HG02884 (cell line): ENCODE results near the gene TSPEAR.
"Not testable (repeated sequence)": the region's sequence is repeated elsewhere in the genome, so short reads cannot be mapped to it uniquely, and the experiment has no call there.

Experiments used
- ATAC-seq: cut with Tn5 transposase; IDR thresholded peaks from one replicate; pipeline ENCODE4 v1.9.1; 2021; ENCODE audit warnings: mild to moderate bottlenecking, moderate library complexity; ENCODE audit not compliant: unreplicated experiment

TSPEAR gene

GRCh38 chr21:44636209-44637017, 75.0 kb downstream of the TSPEAR start:
- ATAC-seq: no peak

DNA sequence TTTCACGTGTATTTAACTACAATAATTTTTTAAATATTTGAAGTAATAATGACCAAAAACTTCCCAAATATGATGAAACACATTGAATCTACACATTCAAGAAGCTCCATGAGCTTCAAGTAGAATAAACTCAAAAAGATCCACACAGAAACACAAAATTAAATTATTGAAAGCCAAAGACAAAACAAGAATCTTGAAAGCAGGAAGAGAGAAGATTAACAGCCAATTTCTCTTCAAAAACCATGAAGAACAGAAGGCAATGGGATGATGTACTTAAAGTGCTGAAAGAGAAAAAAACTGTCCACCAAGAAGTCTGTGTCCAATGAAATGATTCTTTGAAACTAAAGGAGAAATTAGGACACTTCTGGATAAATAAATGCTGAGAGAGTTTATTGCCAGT, 79.3 kb downstream of the TSPEAR start:
- ATAC-seq: no peak

DNA sequence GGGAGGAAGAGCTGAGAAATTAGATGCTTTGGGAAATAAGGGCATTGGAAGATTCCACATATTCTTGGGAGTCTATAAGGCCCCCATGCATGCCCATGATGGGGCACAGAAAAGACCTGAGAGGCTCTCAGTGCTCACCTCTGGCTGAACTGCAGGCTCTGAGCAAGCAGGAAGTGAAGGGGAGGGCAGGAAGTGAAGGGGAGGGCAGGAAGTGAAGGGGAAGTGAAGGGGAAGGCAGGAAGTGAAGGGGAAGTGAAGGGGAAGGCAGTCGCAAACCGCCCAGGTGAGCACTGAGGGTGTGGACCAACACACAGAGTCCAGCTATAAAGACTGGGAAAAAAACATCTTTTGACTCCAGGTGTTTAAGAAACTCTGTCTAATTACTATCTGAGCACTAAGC, 80.9 kb downstream of the TSPEAR start:
- no peak for ATAC-seq

DNA sequence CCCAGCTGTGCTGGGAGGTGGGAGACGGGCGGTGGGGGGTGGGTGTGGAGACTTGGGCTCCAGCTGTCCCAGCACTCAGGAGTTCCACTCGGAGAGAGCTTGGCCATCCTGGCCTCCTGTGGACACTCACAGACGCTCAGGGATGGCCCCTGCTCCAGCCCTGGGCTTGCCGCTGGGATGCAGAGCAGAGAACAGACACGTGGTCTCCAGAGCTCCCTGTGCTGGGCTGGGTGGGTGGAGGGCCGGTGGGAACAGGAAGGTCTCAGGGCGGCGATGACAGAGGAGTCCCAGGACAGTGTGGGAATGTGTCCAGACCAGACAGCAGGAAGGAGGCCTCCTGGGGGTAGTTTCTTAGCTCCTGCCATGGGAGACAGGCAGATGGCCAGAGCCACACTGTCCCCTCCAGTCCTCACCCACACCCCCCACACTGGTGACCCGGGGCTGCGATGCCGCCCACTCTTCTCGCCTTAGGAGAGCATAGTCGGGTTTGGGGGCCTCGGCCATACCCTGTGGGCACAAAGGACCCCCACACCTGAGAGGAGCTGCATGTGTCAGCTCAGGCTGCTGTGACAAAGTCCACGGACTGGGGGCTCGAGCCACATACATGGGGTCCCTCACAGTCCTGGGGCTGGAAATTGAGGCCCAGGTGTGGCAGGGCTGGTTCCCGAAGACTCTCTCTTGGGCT, 82.5 kb downstream of the TSPEAR start:
- ATAC-seq: no peak

GRCh38 chr21:44627831-44628233, 83.5 kb downstream of the TSPEAR start:
- not testable (repeated sequence) for ATAC-seq

DNA sequence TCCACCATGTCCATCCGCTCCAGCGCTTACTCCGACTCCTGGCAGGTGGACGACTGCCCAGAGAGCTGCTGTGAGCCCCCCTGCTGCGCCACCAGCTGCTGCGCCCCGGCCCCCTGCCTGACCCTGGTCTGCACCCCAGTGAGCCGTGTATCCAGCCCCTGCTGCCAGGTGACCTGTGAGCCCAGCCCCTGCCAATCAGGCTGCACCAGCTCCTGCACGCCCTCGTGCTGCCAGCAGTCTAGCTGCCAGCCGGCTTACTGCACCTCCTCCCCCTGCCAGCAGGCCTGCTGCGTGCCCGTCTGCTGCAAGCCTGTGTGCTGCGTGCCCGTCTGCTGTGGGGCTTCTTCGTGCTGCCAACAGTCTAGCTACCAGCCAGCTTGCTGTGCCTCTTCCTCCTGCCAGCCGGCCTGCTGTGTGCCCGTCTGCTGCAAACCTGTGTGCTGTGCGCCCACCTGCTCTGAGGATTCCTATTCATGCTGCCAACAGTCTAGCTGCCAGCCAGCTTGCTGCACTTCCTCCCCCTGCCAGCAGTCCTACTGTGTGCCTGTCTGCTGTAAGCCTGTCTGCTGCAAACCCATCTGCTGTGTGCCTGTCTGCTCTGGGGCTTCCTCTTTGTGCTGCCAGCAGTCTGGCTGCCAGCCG, 84.1 kb downstream of the TSPEAR start:
- not testable (repeated sequence) for ATAC-seq

DNA sequence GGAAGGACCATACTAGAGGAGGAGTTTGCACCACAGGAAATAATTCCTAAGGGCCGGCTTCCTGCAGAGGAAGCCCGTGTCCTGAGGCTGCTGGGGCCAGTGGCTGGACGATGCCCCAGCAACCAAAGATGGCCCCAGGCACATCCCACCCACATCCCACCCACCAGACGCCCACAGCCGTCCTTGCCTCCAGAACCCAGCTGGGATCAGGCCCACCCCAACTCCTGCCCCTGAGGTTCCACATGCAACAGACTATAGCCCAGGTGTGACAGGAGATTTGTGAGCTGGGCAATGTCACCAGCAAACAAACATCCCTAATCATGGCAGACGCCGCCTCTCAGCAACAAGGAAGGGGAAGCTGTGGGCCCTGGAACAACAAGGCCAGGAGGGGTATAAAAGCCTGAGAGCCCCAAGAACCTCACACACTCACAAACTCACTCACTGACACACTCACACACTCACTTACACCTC, 84.7 kb downstream of the TSPEAR start, which contains the start of gene KRTAP10-9:
Gene KRTAP10-9, plus strand, starts transcription at position 421 of the 471 bp plus-strand sequence. CDS start 79 bp downstream, outside the sequence.
- no peak for ATAC-seq

GRCh38 chr21:44626262-44626661, 85.1 kb downstream of the TSPEAR start:
- no peak for ATAC-seq

- no peak for ATAC-seq
Observed at GRCh38 chr21:44625756-44626155, 85.6 kb downstream of the TSPEAR start.

GRCh38 chr21:44623575-44623974, 87.8 kb downstream of the TSPEAR start:
- no peak for ATAC-seq

GRCh38 chr21:44619886-44620285, 91.5 kb downstream of the TSPEAR start:
- no peak for ATAC-seq

- ATAC-seq: no peak
Observed at GRCh38 chr21:44618909-44619308, 92.5 kb downstream of the TSPEAR start.

DNA sequence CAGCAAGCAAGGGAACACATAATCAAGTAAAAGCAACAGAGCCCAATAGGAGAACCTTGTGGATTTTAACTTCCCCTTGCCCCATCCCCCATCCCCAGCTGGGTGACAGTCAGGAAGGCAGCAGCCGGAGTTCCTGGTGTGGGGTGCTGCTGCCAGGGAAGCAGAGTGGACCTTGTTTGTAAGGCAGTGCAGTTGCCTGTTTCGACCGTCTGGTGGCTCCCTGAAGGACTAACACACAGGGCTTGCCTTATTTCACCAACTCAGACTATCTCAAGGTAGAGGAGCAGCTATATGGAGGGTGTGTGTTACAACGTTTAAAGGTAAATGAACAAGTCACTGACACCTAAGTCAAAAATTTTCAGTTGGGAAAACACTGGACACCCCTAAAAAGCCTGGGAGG, 92.9 kb downstream of the TSPEAR start:
- no peak for ATAC-seq

GRCh38 chr21:44617071-44617501, 94.3 kb downstream of the TSPEAR start:
- ATAC-seq: no peak

DNA sequence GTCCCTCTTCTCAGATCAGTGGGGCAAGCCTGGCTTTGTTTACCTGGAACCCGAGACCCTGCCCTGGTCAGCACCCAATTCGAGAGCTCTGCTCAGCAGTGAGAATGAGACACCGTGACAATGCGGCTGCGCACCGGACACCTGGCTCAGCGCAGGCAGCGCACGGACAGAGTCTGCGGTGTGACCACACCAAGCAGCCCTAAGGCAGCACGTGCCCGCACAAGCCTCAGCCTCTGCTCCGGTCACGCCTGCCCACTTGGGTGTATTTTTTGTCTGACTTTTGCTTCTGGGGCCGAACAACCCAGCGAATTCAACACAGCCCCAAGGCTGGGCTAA, 94.8 kb downstream of the TSPEAR start:
- no peak for ATAC-seq

- no peak for ATAC-seq
Observed at GRCh38 chr21:44615911-44616590, 95.3 kb downstream of the TSPEAR start.

GRCh38 chr21:44615466-44615865, 95.9 kb downstream of the TSPEAR start:
- ATAC-seq: no peak

DNA sequence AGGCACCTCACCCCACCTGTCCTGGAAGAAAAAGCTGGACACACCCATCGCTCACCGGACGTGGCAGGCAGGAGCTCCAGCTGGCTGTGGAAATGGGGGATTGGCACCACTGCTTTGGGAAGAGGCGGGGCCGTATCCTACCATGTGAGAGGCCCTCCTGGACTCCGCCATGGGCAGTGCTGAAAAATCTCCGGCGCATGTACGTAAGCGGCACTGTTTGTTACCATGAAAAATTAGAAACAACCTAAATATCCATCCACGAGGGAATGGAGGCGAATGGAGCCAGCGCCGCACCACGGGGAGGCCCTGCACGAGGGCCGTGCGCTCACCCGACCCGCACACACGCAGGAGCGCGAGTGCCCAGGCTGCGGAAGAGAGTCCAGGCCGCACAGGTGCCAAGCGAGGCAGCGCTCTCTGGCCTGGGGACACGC, 96.4 kb downstream of the TSPEAR start:
- ATAC-seq: no peak

DNA sequence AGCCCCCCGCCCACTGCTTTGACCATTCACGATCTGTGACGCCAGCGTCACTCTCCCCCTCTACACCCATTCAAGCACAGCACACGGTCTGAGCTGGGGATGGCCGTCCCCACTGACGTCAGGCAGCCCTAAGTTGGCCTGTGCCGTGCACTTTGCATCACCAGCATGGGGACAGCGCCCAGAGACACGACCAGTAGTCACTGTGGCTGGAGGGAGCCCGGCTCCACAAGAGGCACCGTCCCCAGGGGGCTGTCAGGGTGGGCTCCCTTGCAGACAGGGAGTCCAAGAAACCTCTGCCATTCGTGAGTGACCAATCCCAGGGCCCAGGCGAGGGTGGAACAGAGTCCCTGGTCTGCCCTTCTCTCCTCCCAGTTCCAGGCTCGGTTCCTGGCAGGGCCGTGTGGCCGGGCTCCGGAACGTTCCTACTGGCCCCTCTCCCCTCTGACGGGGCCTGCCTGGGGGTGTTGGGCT, 97.2 kb downstream of the TSPEAR start:
- ATAC-seq: no peak

DNA sequence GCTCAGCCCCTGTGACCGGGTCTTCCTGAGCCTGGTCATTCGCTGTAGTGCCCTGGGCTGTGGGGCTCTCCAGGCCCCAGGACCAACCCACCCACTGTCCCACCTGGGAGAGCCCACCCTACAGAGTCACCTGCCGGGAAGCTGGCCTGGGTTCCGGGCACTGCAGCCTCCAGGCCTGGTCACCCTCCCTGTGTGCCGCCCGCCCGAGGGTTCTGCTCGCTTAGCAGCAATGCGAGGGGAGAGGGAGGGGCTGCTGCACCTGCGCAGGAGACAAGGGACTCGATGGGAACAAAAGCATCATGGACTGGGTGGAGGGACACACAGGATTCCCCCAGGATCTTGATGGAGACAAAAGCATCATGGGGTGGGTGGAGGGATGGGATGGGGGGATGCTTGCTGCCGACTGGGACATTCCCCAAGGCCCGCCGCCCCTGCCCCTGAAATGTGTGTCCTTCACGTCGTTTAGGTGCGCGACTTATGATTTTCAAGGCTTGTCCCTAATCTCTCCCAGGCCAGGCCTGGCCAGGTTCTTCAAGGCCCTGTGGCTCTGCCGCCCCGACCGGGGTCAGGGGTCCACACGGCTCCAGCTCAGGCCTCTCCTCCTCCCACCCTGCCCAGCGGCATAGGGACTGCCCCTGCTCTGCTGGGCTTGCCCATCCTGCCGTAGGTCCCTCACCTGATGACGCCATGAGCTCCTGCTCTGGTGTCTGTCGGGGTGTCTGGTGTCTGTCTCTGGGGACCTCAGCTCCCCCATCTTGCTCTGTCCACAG, 97.8 kb downstream of the TSPEAR start:
- ATAC-seq: no peak
